ENCODE results near the gene NEURL1. TPM values are rescaled to one million over a fixed set of nuclear protein-coding genes. Genes with fewer than 3 reads are reported as not detected.
"Not testable (repeated sequence)": the region's sequence is repeated elsewhere in the genome, so short reads cannot be mapped to it uniquely, and the experiment has no call there.

Gene NEURL1
- total RNA-seq, 1 donor = under 0.01 TPM

DNA sequence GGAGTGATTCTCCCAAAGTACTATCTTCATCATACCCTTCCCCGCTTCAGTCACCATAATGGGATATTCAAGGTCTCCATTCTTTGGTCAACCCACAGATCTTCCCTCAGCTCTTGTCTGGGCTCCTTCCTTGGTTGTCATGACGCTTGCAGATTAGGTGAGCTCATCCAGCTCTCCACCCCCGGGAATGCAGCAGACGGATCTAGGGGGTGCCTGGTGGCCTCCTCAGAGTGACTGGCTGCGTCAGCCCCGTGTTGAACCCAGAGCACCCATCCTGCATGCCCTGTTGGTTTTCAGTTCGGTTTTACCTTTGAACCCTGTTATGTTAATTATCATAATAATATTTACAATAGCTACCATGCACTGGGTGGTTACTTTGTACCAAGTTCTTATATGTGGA, 6.4 kb downstream of the NEURL1 start:
- H3K4me3 ChIP-seq (ENCODE audit: low read depth, low read length) = no peak overlapping the region
- no peak for DNase-seq (ENCODE audit: low read depth)
- TF ChIP-seq, protein P1, sequence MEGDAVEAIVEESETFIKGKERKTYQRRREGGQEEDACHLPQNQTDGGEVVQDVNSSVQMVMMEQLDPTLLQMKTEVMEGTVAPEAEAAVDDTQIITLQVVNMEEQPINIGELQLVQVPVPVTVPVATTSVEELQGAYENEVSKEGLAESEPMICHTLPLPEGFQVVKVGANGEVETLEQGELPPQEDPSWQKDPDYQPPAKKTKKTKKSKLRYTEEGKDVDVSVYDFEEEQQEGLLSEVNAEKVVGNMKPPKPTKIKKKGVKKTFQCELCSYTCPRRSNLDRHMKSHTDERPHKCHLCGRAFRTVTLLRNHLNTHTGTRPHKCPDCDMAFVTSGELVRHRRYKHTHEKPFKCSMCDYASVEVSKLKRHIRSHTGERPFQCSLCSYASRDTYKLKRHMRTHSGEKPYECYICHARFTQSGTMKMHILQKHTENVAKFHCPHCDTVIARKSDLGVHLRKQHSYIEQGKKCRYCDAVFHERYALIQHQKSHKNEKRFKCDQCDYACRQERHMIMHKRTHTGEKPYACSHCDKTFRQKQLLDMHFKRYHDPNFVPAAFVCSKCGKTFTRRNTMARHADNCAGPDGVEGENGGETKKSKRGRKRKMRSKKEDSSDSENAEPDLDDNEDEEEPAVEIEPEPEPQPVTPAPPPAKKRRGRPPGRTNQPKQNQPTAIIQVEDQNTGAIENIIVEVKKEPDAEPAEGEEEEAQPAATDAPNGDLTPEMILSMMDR (IDR thresholded peaks at IDR 0.05; ENCODE audit: insufficient read depth, low read depth, low read length) = no peak

DNA sequence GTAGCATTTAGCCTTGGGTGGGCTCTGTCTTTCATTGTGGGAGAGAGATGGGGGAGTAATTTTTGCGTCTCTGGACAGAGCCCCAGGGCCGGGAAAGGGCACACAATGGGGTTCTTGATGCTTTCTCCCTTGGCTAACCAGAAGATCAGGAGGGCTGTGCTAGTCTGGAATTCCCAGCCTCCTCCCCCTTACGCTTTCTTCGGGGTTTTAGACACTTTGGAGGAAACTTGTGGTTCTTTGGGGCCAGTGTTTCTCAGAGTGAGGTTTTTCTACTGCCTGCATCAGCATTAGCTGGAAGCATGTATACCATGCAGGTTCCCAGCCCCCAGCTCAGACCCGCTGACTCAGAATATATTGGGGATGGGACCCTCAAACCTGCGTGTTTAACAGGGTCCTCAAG, 7.0 kb downstream of the NEURL1 start:
- no peak overlapping the region for H3K4me3 ChIP-seq (ENCODE audit: low read depth, low read length)
- TF ChIP-seq, protein P1 (IDR thresholded peaks at IDR 0.05; ENCODE audit: insufficient read depth, low read depth, low read length) = no peak
- no peak for DNase-seq (ENCODE audit: low read depth)

DNA sequence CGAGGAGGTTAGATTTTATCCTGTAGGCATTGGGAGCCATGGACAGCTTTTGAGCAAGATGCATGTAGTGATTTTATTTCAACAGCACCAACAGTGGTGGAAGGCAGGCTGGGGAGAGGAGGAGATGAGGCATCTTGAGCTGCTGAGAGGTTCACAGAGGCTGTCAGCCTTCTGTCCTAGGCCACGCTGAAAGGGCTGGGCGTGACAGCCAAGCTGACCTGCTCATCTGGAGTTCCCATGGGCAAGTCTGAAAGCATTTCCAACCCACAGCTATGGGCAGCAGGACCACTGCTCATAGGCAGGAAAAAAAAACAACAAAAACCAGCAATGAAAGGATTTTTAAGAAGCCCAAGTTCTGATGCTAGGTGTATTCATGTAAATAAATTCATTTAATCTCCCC, 7.7 kb downstream of the NEURL1 start:
- no peak for DNase-seq (ENCODE audit: low read depth)
- H3K4me3 ChIP-seq (ENCODE audit: low read depth, low read length) = no peak overlapping the region
- TF ChIP-seq, protein P1 (IDR thresholded peaks at IDR 0.05; ENCODE audit: insufficient read depth, low read depth, low read length) = no peak

DNA sequence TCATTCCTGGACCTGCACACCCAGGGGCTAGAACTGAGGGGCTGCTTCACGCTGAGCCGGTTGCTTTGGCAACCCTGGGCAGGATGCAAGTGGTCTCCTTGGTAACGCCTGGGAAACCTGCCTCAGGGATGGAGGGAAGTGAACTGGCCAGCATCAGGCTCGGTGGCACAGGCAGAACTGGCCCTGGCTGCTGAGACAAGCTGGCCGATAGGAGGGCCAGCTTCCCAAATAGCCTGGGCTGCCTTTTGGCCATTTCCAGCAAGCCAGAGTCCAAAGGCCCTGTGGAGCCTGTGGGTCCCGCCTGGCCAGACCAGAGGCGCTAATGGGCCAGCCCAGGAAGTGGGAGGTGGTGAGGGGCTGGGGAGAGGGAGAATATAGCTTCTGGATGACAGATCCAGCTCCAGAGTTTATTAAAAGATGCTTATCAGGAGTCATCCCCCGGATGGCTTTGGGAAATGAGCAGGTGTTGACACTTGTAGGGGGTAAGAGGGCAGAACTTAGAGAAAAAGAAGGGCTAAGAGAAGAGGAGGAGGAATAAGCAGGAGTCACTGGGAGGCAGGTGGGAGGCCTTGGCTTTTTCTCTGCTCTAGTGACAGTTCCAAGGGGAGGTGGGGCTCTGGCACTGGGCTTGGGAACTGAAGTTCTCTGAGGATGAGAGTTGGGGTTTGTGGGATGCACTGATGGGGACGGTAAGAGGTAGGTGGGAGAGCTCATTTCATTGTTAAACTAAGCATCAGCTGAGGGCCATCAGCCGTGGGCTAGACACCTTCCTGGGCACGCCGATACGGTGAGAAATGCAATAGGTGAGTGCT, 9.6 kb downstream of the NEURL1 start:
- TF ChIP-seq, protein P1 (IDR thresholded peaks at IDR 0.05; ENCODE audit: insufficient read depth, low read depth, low read length) = no peak
- no peak for DNase-seq (ENCODE audit: low read depth)
- no peak overlapping the region for H3K4me3 ChIP-seq (ENCODE audit: low read depth, low read length)

DNA sequence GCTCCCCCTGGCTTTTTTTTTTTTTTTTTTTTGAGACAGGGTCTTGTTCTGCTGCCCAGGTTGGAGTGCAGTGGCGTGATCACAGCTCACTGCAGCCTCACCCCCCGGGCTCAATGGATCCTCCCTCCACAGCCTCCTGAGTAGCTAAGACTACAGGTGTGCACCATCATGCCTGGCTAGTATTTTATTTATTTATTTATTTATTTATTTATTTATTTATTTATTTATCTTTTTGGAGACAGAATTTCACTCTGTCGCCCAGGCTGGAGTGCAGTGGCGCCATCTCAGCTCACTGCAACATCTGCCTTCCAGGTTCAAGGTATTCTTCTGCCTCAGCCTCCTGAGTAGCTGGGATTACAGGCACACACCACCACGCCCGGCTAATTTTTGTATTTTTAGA, 10.3 kb downstream of the NEURL1 start:
- not testable (repeated sequence) for DNase-seq (ENCODE audit: low read depth); H3K4me3 ChIP-seq (ENCODE audit: low read depth, low read length)

DNA sequence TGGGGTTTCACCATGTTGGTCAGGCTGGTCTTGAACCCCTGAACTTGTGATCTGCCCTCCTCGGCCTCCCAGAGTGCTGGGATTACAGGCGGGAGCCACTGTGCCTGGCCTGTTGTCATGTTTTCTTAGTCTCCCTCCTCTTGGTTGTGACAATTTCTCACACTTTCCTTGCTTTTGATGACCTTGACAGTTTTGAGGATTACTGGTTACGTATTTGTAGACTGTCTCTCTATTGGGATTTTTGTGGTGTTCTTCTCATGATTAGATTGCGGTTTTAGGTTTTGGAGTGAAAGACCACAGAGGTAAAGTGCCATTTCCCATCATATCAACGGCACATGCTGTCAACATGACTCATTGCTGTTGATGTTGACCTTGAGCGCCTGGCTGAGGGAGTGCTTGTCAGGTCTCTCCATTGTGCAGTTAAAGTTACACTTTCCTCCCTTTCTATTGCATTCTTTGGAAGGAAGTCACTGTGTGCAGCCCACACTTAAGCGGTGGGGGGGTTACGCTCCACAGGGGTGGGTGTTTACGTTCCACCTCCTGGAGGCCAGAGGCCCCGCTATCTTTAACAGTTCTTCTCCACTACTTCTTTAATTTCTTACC, 10.8 kb downstream of the NEURL1 start:
- DNase-seq (ENCODE audit: low read depth) = peak; percentile 97
- no peak overlapping the region for H3K4me3 ChIP-seq (ENCODE audit: low read depth, low read length)
- TF ChIP-seq, protein P1 (IDR thresholded peaks at IDR 0.05; ENCODE audit: insufficient read depth, low read depth, low read length) = no peak

DNA sequence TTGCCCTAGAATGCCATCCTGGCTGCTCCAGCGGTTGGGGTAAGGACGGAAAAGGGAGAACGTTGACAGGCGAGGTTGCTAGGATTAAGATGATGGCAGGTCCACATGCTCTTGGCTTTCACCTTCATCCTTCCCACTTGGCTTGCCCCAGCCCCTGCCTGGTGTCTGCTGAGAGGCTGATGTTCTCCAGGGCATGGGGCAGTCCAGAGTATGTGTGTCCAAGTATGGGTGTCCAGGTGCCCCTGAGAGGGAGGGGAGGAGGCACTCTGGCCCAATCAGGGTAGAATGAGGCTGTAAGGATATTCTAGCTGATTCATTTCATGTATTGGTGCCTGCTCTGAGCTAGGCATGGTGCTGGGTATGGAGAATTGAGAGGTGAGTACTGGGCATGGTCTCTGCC, 12.6 kb downstream of the NEURL1 start:
- TF ChIP-seq, protein P1 (IDR thresholded peaks at IDR 0.05; ENCODE audit: insufficient read depth, low read depth, low read length) = no peak
- no peak for DNase-seq (ENCODE audit: low read depth)
- H3K4me3 ChIP-seq (ENCODE audit: low read depth, low read length) = no peak overlapping the region

All from fibroblast of villous mesenchyme (primary cell).